Measurements from ENCODE around the gene CABP2.

DNA sequence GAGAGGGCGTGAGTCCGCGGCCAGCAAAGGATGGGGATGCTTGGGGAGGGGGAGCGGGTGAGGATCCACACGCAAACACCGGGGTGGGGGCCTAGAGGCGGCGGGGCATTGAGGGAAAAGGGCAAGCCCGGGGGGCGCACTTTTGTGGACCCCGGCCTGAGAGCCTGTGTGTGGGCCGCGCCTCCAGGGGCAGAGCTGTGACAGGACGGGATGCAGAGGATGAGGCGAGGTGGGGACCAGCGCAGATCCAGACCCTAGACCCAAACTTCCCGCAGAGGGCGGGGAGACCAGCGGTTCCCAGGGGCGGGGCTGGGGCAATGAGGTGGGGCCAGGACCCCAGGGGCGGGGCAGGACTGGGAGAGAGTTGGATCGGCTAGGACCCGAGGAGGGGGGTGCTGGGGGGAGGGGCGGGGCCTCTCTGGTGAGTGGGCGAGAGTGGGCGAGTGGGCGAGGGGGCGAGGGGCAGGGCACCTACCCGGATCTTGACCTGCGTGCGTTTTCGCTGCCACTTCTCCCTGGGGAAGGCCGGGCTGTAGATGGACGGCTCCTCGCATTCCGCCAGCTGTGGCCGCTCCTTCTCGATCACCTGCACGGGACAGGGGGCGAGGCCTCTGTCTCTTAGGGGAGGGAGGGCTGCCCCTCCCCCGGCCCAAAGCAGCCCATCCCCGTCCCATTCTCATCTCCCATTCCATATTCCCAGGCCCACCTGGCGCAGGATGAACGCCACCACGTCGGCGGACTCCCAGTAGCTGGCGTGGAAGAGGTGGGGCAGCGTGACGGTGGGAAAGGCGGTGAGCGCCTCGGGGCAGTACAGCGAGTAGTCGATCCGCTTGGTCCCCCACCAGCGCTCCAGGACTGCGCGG, 28.6 kb downstream of the CABP2 start:
- TF ChIP-seq, protein P1, sequence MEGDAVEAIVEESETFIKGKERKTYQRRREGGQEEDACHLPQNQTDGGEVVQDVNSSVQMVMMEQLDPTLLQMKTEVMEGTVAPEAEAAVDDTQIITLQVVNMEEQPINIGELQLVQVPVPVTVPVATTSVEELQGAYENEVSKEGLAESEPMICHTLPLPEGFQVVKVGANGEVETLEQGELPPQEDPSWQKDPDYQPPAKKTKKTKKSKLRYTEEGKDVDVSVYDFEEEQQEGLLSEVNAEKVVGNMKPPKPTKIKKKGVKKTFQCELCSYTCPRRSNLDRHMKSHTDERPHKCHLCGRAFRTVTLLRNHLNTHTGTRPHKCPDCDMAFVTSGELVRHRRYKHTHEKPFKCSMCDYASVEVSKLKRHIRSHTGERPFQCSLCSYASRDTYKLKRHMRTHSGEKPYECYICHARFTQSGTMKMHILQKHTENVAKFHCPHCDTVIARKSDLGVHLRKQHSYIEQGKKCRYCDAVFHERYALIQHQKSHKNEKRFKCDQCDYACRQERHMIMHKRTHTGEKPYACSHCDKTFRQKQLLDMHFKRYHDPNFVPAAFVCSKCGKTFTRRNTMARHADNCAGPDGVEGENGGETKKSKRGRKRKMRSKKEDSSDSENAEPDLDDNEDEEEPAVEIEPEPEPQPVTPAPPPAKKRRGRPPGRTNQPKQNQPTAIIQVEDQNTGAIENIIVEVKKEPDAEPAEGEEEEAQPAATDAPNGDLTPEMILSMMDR (IDR thresholded peaks at IDR 0.05), result no peak
- no peak for TF ChIP-seq POLR2A (IDR thresholded peaks at IDR 0.05)
